K562 (cell line): Measurements from ENCODE around the gene SSBP2. TPM values are rescaled to one million over a fixed set of nuclear protein-coding genes. Genes with fewer than 3 reads are reported as not detected.

Experiments used
- EGR1 ChIP-seq: fragments of 450-650 bp; conservative IDR thresholded peaks from 2 replicates; pipeline ENCODE4 v1.6.1; 2017; ENCODE audit warnings: mild to moderate bottlenecking
- ETV6 ChIP-seq, 3 experiments: fragments of 150-350 bp in 1 of 3; sonication (generic) in 1 of 3; formaldehyde crosslinking in 1 of 3; IDR thresholded peaks; 2 replicates each; pipeline versions ENCODE4 v1.6.1 to v1.8.0; 2014 to 2022; ENCODE audit warnings: borderline replicate concordance in 2 of 3, low read depth in 2 of 3, antibody characterized with exemption in 1 of 3, low read length in 1 of 3, mild to moderate bottlenecking in 1 of 3, missing genetic modification reagents in 1 of 3
- IRF9 ChIP-seq: fragments of 450-650 bp; IDR thresholded peaks from 2 replicates; pipeline ENCODE4 v1.6.1; 2016; ENCODE audit warnings: missing biosample characterization, missing genetic modification characterization
- JUNB ChIP-seq: fragments of 450-650 bp; formaldehyde crosslinking; conservative IDR thresholded peaks from 2 replicates; pipeline ENCODE4 v1.4.0; 2020; ENCODE audit warnings: mild to moderate bottlenecking
- KDM5B ChIP-seq: fragments of 200-600 bp; sonication (generic); IDR thresholded peaks from 2 replicates; pipeline ENCODE4 v1.6.1; 2012; ENCODE audit warnings: low read depth, mild to moderate bottlenecking, moderate library complexity, low read length, control low read depth, inconsistent platforms; ENCODE audit not compliant: insufficient replicate concordance
- MECOM ChIP-seq: fragments of 250-450 bp; sonication (Bioruptor Pico); IDR thresholded peaks from 2 replicates; pipeline ENCODE4 v1.8.0; 2022; ENCODE audit warnings: inconsistent platforms
- MTF1 ChIP-seq: fragments of 250-450 bp; sonication (Bioruptor Pico); IDR thresholded peaks from 2 replicates; pipeline ENCODE4 v1.9.0; 2021; ENCODE audit warnings: moderate library complexity, mild to moderate bottlenecking, inconsistent platforms, borderline replicate concordance
- NCOA4 ChIP-seq: fragments of 450-650 bp; IDR thresholded peaks from 2 replicates; pipeline ENCODE4 v1.6.1; 2018; ENCODE audit warnings: mild to moderate bottlenecking; ENCODE audit not compliant: partially characterized antibody
- PKNOX1 ChIP-seq: fragments of 450-650 bp; IDR thresholded peaks from 2 replicates; pipeline ENCODE4 v1.6.1; 2016
- POLR2H ChIP-seq: IDR thresholded peaks from 2 replicates; pipeline ENCODE4 v1.6.1; 2016; ENCODE audit warnings: missing genetic modification characterization, low read depth, mild to moderate bottlenecking, control low read depth, missing compliant biosample characterization, moderate library complexity
- SNRNP70 ChIP-seq: fragments of 200-400 bp; formaldehyde crosslinking; optimal IDR thresholded peaks from 2 replicates; pipeline ENCODE3; 2017; ENCODE audit warnings: low read depth, low read length
- STAT6 ChIP-seq: sonication (generic); formaldehyde crosslinking; IDR thresholded peaks from 2 replicates; pipeline ENCODE4 v1.8.1; 2023; ENCODE audit warnings: mild to moderate bottlenecking, missing genetic modification reagents
- TRIM28 ChIP-seq: fragments of 450-650 bp; IDR thresholded peaks from 2 replicates; pipeline ENCODE4 v1.6.1; 2017
- VEZF1 ChIP-seq: fragments of 200-800 bp; sonication (Bioruptor generic); IDR thresholded peaks from 2 replicates; pipeline ENCODE4 v1.6.1; 2017; ENCODE audit warnings: missing genetic modification characterization, missing compliant biosample characterization
- ZBTB5 ChIP-seq: fragments of 450-650 bp; IDR thresholded peaks from 2 replicates; pipeline ENCODE4 v1.6.1; 2017; ENCODE audit warnings: antibody characterized with exemption
- ZNF134 ChIP-seq: fragments of 250-450 bp; sonication (Bioruptor Pico); conservative IDR thresholded peaks from 2 replicates; pipeline ENCODE4 v1.4.0; 2020
- ZNF280A ChIP-seq: fragments of 450-650 bp; IDR thresholded peaks from 2 replicates; pipeline ENCODE4 v1.6.1; 2018; ENCODE audit warnings: mild to moderate bottlenecking, low read depth; ENCODE audit not compliant: partially characterized antibody
- polyA plus RNA-seq, 8 experiments: library from polyadenylated mRNA; depleted of rRNA in 4 of 8; stranded (reverse) in 5 of 8; unstranded in 3 of 8; fragments of >200 nt; fragmentation: Nextera tagmentation in 2 of 8; fragmentation: Illumina TruSeq in 1 of 8; extraction: Ambion mirVana in 2 of 8; extraction: Trizol in 1 of 8; gene quantifications; 2 replicates each; pipeline versions ENCODE4 v1.2.1 to v1.2.3, GENCODE V29; 2011 to 2014; ENCODE audit warnings: inconsistent platforms in 1 of 8, missing spikeins in 1 of 8
- total RNA-seq, 7 experiments: library from RNA; depleted of rRNA in 6 of 7; stranded (reverse); fragments of >200 nt in 6 of 7; fragmentation: Illumina TruSeq in 2 of 7; extraction: Trizol in 2 of 7; gene quantifications; 2 replicates each; pipeline versions ENCODE4 v1.2.1 to v1.2.3, GENCODE V29; 2011 to 2021; ENCODE audit warnings: low replicate concordance in 1 of 7

SSBP2 gene
- total and polyA plus RNA-seq, 9 of the 15 experiments (the other 6 are each of a cell fraction or from before 2014, with no cell fraction given) = 22.3 to 133 (median 42.1) TPM

- TF ChIP-seq ZNF280A (no peak), POLR2H (tag) (no peak), MECOM (CRISPR knock-in tag) (no peak), NCOA4 (no peak), SNRNP70 (no peak), EGR1 (no peak), ETV6 (IDR thresholded peaks at IDR 0.05; ENCODE audit: borderline replicate concordance in 1 of 2, low read depth in 2 of 2, low read length in 1 of 2) (0 out of 4 replicates have a peak, but pooled peaks of 1 of the 2 experiments have one; percentile 22), ETV6 (CRISPR knock-in tag; IDR thresholded peaks at IDR 0.05; ENCODE audit: borderline replicate concordance) (no peak), STAT6 (CRISPR knock-in tag) (no peak), TRIM28 (no peak), ZBTB5 (no peak), KDM5B (no peak), VEZF1 (CRISPR knock-in tag) (no peak), PKNOX1 (peak; percentile 47), MTF1 (CRISPR knock-in tag) (no peak), IRF9 (no peak), JUNB (CRISPR knock-in tag) (no peak), ZNF134 (no peak)
Observed at GRCh38 chr5:81579262-81579924, 171.5 kb downstream of the SSBP2 start (continued).
